Central memory CD8-positive, alpha-beta T cell (primary cell): Measurements from ENCODE around the gene PAQR3.
"Not testable (repeated sequence)": the region's sequence is repeated elsewhere in the genome, so short reads cannot be mapped to it uniquely, and the experiment has no call there.

Source experiments
- ATAC-seq: fragments of 150-1000 bp; cut with Tn5 transposase; replicated peaks from 2 replicates; pipeline ENCODE4 v1.10.0; 2022; ENCODE audit warnings: mild to moderate bottlenecking, moderate FRiP score, moderate number of reproducible peaks; ENCODE audit not compliant: poor library complexity, severe bottlenecking; ENCODE audit errors: extremely low read depth
- DNase-seq, 2 donors: peaks; one replicate each; pipeline ENCODE4 v3.0.0; 2021; ENCODE audit warnings: low spot score in 2 of 2
- H3K27ac Mint-ChIP-seq: one replicate; pipeline ENCODE4 v1.8.0; 2022; ENCODE audit warnings: low read depth, mild to moderate bottlenecking, moderate library complexity, mixed read lengths
- H3K27me3 Mint-ChIP-seq: one replicate; pipeline ENCODE4 v1.8.0; 2022; ENCODE audit warnings: mixed read lengths
- H3K36me3 Mint-ChIP-seq: one replicate; pipeline ENCODE4 v1.8.0; 2022; ENCODE audit warnings: mild to moderate bottlenecking, moderate library complexity, mixed read lengths; ENCODE audit not compliant: insufficient read depth
- H3K4me1 Mint-ChIP-seq: one replicate; pipeline ENCODE4 v1.8.0; 2022; ENCODE audit warnings: mixed read lengths
- H3K4me3 Mint-ChIP-seq: one replicate; pipeline ENCODE4 v1.8.0; 2022; ENCODE audit warnings: mild to moderate bottlenecking, moderate library complexity, mixed read lengths
- H3K9me3 Mint-ChIP-seq: one replicate; pipeline ENCODE4 v1.8.0; 2022; ENCODE audit warnings: mixed read lengths

Gene PAQR3

GRCh38 chr4:78868712-78869111, 70.5 kb downstream of the PAQR3 start:
- H3K9me3 Mint-ChIP-seq, DNase-seq, H3K27me3 Mint-ChIP-seq, H3K4me3 Mint-ChIP-seq, ATAC-seq, H3K4me1 Mint-ChIP-seq, H3K27ac Mint-ChIP-seq: not testable (repeated sequence)
- peaks cover 10% of the 10 kb centered on the region for H3K36me3 Mint-ChIP-seq

- no peak for ATAC-seq
- Mint-ChIP-seq H3K36me3 (peaks cover 7% of the 10 kb centered on the region), H3K4me3 (no peak overlapping the region), H3K27me3 (no peaks in the 10 kb centered on the region), H3K27ac (no peak overlapping the region), H3K4me1 (peaks cover 6% of the 10 kb centered on the region), H3K9me3 (no peaks in the 10 kb centered on the region)
- DNase-seq: no peak
Observed at GRCh38 chr4:78865451-78865850, 73.8 kb downstream of the PAQR3 start.

GRCh38 chr4:78864405-78865024, 74.7 kb downstream of the PAQR3 start:
- DNase-seq: peak in 1 of 2 donors; percentile 15
- Mint-ChIP-seq H3K4me3 (no peak overlapping the region), H3K36me3 (peaks cover 4% of the 10 kb centered on the region), H3K27ac (no peak overlapping the region), H3K4me1 (peaks cover 6% of the 10 kb centered on the region), H3K27me3 (no peaks in the 10 kb centered on the region), H3K9me3 (no peaks in the 10 kb centered on the region)
- ATAC-seq: no peak

GRCh38 chr4:78863991-78864390, 75.2 kb downstream of the PAQR3 start:
- peaks cover 4% of the 10 kb centered on the region for H3K36me3 Mint-ChIP-seq
- no peaks in the 10 kb centered on the region for H3K9me3 Mint-ChIP-seq
- H3K4me1 Mint-ChIP-seq: peaks cover 6% of the 10 kb centered on the region
- no peak overlapping the region for H3K27ac Mint-ChIP-seq
- DNase-seq (no peak), ATAC-seq (no peak)
- H3K4me3 Mint-ChIP-seq: no peak overlapping the region
- no peaks in the 10 kb centered on the region for H3K27me3 Mint-ChIP-seq

GRCh38 chr4:78863254-78863869, 75.9 kb downstream of the PAQR3 start:
- no peak for ATAC-seq
- H3K36me3 Mint-ChIP-seq: peaks cover 1% of the 10 kb centered on the region
- no peak for DNase-seq
- no peaks in the 10 kb centered on the region for H3K9me3 Mint-ChIP-seq
- peaks cover 6% of the 10 kb centered on the region for H3K4me1 Mint-ChIP-seq
- no peaks in the 10 kb centered on the region for H3K27me3 Mint-ChIP-seq
- H3K4me3 Mint-ChIP-seq: no peak overlapping the region
- no peak overlapping the region for H3K27ac Mint-ChIP-seq

- ATAC-seq: no peak
- Mint-ChIP-seq H3K4me1 (peaks cover 6% of the 10 kb centered on the region), H3K27ac (no peak overlapping the region), H3K36me3 (peaks cover 1% of the 10 kb centered on the region), H3K9me3 (no peaks in the 10 kb centered on the region), H3K4me3 (no peak overlapping the region), H3K27me3 (no peaks in the 10 kb centered on the region)
- no peak for DNase-seq
Observed at GRCh38 chr4:78862314-78862737, 76.9 kb downstream of the PAQR3 start.
